GM19468 (cell line): ENCODE results near the gene TEPSIN.

Experiments used
- ATAC-seq: cut with Tn5 transposase; IDR thresholded peaks from one replicate; pipeline ENCODE4 v1.9.1; 2021; ENCODE audit warnings: mild to moderate bottlenecking, moderate library complexity, moderate number of reproducible peaks; ENCODE audit not compliant: unreplicated experiment; ENCODE audit errors: extremely low read depth

Gene TEPSIN

DNA sequence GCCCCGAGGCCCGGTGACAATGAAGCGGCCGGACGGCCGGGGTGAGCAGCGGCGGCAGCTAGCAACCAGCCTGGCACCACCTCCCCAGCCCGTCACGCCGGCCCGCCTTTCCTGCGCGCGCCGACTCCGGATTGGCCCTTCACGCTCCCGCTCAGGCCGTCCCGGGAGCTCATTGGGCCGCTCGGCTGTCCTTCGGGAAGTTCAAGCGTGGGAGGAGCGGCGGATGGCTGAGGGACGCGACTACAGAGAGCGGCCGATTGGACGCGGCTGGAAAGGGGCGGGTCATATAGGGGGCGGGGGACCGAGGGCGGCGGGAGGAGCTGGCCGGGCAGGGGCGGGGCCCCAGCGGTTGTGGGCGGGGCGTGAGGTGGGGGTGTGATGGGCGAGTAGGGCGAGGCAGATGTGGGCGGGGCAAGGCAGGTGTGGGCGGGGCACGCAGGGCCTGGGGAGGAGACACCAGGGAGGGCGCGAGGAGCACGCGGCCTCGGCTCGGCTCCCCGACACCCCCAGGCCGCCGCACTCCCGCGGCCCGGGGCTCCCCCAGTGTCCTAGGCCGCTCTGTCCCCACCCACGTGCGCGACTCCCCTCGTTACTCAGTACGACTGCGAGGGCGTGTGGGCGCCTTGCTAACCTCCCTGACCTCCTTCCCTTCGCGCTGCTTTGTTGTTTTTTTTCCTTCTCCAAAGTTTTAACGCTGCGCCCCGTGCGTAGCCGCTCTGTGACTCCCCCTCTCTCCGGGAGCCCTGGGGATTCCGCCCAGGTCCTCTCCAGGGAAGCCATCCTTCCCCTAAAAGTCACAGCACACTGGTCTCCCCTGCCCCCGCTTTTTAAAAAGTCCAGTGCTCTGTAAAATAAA lies 15.7 kb downstream of the TEPSIN start, which contains the start of gene CEP131:
TSS of gene CEP131 (minus strand) at position 60 of the 856 bp plus-strand sequence. CDS start 2,909 bp downstream, outside the sequence.
- ATAC-seq, result peak; percentile 93

DNA sequence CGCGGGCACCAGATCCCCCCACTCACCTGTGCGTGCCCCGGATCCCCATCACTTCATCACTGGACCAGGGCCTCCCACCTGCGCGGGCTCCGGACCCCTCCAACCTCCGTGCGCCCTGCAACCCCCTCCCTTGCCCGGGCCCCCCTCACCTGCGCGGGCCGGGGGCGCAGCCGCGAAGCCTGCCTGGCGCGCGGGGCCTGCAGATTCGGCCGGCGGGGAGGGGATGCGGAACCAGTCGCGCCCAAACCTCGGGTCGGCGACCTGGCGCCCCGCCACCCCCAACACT lies 16.3 kb downstream of the TEPSIN start:
- ATAC-seq, result no peak

DNA sequence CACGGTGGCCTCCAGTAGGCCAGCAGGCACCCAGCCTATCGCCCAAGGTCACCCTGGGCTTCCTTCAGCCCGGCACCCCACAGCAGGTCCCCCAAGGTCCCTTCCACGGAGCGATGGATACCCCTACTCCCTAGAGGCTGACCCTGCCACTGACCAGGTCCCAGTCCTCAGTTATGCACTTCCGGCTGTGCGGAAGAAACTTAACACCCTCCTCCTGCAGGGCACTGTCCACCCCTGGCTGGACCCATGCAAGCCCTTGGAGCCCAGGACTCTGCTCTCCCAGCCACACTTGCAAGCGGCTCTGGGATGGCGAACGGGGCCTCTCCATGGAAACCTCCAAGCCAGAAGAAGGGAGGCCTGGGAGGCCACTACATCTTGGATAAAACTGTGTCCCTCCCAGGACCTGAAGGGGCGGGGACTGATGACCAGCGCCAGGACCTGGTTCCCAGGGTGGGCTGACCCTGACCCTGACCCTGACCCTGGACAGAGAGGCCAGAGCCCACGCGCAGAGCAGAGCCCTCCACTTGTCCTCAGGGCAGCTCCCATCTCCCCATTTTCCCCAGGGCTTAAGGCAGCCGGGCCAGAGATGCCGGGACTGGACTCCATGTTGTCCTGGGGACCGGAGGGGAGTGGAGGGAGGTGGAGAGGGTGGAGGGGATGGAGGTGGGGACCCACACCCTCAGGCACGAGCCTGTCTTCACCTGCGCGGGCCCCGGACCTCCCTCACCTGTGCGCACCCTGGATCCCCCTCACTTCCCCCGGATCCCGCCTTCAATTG lies 16.8 kb downstream of the TEPSIN start:
- ATAC-seq, result no peak

DNA sequence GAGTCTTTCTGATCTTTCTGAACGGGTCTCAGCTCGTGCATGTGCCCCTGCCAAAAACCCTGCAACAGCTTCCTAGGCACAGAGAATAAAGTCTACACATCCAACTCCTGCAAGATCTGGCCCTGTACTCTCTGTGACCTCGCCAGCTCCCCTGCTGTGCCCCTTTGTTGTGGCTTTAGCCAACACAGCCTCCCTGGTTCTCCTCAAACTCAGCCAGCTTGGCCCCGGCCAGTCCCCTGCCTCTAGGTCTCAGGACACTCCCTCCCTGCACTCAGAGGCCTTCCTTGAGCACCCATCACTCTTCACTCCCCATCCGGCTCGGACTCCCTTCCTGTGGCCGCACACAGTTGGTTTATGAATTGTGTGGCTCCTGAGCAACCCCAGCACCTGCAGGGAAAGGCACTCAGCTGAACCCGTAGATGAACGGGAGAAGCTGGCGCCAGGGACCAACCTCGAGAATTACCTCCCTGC lies 17.4 kb downstream of the TEPSIN start:
- ATAC-seq, result no peak

DNA sequence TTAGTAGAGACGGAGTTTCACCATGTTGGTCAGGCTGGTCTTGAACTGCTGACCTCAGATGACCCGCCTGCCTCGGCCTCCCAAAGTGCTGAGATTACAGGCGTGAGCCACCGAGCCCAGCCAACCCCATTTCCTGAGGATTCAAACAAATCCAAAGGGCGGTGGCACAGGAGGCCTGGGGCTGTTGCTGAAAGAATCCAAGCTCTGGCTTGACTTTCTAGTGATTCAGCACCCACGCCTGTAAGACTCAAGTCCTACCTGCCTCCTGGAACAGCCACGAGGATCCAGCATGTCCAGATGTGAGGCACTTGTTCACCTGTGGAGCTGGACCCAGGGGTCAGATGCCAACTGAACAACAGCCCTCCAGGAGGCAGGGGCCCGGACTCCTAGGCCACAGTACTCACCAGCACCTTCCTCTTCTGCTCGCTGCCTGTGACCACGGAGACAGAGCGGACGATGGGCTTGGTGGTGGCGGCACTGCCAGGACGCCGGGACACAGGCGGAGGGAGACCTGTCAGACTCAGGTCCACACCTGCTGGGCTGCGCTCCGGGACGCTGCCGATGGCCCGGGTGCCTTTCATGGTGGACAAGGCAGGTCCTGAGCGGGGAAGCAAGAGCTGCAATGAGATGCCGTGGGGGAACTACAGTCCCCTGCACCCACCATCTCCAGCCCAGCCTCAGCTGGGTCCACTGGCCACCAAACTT lies 19.2 kb downstream of the TEPSIN start:
- no peak for ATAC-seq

DNA sequence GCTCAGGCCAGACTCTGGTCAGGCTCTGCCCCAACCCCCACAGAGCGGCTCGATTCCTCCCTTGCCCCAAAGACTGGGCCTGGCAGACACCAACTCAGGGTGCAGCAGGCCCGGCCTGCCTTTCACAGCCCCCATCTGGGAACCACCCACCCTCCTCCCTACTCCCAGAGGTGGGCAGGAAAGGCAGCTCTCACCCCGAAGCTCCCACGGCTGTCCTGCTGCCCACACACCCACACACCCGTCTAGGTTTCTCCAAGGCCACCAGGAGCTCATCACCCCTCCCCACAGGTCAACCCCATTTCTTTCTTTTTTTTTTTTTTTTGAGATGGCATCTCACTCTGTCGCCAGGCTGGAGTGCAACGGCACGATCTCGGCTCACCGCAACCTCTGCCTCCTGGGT lies 19.9 kb downstream of the TEPSIN start:
- ATAC-seq, result no peak

DNA sequence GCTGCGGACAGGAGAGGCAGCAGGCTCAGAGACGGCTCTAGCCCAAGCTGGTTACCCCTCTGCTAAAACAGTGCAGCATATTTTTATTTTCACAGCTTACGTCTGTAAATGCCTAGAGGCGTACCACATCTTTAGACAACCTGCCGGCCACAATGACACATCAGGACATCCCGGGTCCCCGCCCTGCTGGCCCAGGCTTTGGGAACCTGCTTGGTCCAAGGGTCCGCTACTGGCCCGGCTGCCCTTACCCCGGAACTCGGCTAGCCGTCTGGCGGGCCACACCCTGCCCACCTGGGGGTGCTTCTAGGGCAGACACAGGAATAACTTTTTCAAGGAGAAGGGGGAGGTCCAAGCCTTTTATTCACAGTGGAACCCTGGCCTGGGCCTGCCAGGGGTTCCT lies 20.4 kb downstream of the TEPSIN start:
- no peak for ATAC-seq

DNA sequence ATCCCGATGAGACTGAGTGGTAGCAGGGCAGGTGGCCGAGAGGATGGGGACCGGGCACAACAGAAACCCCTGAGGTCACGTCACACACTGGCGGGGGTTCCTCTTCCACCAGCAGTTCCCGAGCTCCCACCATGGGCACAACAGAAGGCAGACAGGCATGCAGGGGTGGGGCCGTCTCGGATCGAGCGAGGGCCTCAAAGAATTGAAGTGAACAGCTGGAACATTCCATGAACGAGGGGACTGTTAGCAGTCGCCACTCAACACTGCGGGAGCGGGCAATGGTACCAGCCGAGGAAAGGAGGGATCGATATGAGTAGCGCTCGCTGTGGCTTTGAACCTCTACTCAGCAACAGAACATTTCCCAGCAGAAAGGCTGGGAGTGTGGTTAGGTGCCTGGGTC lies 21.4 kb downstream of the TEPSIN start:
- ATAC-seq, result no peak

DNA sequence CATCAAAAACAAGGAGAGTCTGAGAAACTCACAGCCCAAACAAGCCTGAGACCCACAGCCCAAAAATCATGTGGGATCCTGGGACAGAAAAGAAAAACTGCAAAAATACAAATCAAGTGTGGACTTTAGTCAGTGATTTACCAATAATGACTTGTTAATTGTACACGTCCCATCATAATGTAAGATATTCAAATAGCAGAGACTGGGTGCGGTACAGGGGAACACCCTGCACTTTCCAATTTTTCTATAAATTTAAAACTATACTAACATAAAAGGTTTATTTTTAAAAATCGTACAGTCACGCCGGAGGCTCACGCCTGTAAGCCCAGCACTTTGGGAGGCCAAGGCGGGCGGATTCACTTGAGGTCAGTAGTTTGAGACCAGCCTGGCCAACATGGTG lies 24.9 kb downstream of the TEPSIN start:
- no peak for ATAC-seq

DNA sequence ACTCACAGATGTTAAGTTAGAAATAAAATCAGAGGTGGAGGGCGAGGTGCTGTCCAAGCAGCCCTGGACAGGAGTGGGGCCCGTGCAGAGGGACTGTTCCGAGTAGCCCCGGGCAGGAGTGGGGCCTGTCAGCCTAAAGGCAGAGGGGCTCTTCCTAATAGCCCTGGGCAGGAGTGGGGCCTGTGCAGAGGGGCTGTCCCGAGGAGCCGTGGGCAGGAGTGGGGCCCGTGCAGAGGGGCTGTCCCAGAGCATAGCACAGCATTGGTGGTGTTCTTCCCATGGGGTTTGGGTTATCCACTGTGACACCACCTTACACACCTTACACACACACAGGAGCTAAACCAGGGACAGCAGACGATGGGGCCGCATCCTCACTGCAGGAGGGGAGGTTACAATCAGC lies 26.5 kb downstream of the TEPSIN start:
- ATAC-seq, result no peak

DNA sequence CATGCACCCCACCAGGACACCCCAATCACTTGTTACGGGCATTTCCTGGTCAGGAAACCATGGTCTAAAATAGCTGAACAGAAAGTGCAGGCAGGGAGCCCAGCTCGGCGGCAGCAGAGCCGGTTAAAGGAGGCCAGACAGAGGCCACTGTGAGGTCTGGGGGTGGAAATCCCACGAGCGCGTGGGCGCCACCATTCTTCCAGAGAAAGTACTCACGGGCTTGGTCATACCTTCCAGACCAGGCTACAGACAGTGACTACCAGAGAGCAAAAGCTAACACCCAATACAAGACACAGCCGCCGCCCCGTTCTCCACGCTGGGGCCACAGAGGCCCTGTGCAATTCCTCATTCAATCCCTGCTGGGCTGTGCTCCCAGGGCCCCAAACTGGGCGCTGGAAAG lies 28.0 kb downstream of the TEPSIN start:
- ATAC-seq, result no peak

DNA sequence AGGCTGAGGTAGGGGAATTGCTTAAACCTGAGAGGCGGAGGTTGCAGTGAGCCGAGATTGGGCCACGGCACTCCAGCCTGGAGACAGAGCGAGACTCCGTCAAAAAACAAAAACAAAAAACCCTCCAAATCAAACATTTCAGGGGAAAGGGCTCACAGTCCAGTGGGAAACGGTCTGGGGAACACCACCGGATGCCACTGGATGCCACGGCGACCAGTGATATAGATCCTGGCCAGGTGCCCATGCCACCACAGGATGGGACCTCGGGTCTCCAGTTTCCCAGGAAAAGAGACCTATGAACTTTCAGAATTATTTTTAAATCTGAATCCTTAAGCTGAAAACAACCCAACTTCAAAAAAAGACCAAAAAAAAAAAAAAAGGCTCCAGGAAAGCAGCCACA lies 28.4 kb downstream of the TEPSIN start:
- ATAC-seq, result no peak

DNA sequence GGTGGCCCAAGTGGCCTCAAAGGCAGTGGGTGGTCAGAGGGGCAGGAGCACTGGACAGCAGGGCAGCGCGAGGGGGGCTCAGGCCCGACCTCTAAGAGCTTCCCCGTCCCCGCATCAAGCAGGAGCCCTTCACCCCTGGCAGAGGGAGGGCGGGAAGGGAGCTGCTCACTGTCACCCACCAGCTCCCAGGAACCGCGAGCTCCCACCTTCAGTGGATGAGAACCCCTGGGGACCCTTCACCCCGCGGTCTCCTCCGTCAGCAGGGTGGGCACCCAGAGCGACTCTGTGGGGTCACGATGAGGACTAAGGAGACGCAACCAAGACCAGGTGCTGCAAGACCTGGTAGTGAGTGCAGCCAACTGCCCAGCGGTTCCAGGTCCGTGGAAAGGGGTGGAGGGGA lies 29.7 kb downstream of the TEPSIN start:
- ATAC-seq, result no peak

DNA sequence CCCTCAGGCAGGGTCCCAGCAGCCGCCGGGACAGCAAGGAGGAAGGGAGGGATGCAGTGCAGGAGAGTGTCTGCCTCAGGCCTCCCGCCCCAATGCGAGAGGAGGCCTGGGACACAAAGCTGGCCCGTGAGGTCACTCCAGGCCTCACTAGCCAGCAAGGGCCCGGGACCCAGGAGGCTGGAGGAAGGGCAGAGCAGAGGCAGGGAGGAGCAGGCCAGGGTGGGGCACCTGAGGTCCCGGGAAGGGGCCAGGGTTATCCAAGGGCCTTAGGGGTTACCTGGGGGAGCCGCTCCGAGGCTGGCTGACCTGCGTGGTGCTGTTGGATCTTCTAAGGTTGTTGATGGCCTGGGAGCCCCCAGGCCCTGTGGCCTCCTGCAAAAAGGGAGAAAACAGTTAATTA lies 30.2 kb downstream of the TEPSIN start:
- no peak for ATAC-seq

DNA sequence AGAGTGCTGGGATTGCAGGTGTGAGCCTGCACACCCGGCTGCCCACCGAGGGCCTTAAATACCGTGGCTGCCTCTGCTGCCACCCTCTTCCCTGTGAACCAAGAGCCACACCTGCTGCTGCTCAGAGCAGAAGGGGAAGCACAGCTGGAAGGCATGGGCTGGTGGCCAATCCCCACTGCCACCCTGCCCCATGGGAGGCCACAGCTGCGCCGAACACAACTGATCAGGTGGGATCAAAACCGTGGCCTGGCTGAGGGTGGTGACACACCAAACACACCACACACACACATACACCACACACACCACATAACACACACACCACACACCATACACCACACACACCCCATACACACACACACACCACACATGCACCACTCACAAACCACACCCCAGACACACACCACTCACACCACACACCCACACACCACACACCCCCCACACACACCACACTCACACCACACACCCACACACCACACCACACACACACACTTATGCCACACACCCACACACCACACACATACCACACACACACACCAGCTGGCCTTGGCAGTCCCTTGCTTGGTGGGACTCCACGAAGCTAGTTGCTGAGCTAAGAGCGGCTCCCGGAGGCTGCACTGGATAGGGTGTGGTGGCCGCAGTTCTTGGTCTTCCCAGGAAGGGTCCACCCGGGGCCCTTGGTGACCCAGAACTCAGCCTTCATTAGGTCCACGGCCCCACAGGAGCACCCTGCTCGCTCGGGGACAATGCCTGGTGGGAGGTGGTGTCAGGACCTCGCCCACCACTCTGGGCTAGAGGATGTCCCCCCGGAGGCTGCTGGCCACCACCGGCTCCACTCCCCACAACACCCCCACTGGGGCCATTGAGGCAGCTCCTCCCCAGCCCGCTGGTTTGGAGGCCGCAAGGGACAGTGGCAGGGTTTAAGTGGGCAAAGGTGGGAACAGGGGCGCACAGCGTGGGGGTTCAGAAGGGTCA lies 31.0 kb downstream of the TEPSIN start:
- no peak for ATAC-seq

DNA sequence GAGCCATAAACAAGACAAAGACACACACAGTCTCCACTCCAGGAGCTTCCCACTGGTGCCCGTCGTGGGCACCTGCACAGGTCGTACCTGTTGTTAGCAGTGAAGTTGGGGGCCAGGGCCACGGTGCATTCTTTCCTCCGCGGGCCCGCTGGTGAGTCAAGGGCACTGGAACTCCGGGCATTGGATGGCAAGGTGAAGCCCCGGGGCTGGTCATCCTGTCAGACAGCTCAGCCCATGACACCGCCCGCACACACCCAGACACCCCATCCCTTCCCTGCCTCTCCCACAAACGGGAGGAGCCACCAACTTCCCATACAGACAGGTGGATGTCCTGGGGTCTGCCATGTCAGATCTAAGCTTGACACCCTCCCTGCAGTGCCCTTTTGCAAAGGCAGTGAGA lies 32.2 kb downstream of the TEPSIN start:
- no peak for ATAC-seq

DNA sequence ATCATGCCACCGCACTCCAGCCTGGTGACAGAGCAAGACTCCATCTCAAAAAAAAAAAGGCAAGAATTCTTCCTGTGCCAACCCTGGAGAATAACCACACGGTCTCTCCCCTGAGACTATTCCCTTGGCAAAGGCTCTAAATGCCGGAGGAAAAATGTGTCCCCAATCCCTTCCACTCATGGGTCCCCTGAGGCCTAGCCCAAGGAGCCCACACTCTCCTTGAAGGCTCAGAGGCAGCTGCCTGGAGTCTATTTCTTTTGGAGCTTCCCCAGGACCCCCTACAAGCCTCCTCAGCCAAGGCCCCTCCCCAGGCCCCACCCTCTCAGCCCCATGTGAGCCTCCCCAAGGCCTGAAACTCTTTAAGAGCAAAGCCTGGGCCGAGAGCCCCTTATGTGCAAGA lies 32.7 kb downstream of the TEPSIN start:
- no peak for ATAC-seq

DNA sequence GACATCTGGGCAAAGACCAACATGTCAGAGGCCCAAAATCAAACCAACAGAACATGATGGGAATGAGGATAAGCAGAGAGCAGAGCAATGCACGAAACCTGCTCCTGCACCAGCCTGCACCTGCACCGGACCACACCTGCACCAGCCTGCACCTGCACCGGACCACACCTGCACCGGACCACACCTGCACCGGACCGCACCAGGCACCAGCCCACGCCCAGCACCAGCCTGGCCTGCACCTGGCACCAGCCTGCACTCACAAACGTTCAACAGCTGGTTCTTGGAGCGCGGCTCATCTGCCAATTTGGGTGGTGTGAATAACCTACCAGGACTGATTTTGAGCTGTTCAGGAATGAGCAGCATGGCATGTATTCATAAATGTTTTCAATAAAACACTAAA lies 34.3 kb downstream of the TEPSIN start:
- ATAC-seq, result no peak

DNA sequence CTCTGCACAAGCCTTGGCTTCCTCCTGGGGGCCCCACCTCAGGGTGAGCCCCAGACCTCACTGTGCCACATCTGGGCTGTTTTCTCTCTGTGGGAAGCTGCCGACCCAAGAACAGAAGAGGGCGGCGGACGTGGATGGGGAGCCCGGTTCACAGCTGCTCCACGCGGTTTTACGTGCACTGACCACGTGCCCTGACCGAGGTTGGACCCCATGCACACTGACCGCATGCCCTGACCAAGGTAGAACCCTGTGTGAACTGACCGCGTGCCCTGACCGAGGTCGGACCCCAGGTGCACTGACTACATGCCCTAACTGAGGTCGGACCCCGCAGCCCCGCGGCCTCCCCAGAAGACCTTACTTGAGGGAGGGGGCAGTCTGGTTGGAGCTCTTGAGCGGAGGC lies 35.7 kb downstream of the TEPSIN start:
- ATAC-seq, result no peak

DNA sequence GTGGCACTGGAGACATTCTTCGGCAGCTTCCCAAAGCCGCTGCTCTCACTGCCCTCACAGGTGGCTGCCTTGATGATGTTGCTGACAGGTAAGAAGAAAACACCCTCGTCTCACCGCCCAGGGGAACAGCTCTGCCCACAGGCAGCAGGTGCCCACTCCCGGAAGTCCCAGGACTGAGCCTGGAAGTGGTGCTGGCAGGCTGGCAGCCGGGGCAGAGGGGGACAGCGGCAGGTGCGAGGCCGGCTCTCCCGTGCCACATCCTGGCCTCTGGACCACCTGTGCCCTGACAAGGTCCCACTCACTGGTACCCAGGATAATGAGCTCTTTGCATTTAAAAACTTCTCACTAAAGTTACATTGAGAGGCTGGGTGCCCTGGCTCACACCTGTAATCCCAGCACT lies 36.5 kb downstream of the TEPSIN start:
- no peak for ATAC-seq
